Measurements from ENCODE around the gene CCDC9B. TPM values are rescaled to one million over a fixed set of nuclear protein-coding genes. Genes with fewer than 3 reads are reported as not detected.

Gene CCDC9B
- polyA plus RNA-seq, 1 of the 3 experiments (the other 2 are of a cell fraction) = 13.7 TPM

DNA sequence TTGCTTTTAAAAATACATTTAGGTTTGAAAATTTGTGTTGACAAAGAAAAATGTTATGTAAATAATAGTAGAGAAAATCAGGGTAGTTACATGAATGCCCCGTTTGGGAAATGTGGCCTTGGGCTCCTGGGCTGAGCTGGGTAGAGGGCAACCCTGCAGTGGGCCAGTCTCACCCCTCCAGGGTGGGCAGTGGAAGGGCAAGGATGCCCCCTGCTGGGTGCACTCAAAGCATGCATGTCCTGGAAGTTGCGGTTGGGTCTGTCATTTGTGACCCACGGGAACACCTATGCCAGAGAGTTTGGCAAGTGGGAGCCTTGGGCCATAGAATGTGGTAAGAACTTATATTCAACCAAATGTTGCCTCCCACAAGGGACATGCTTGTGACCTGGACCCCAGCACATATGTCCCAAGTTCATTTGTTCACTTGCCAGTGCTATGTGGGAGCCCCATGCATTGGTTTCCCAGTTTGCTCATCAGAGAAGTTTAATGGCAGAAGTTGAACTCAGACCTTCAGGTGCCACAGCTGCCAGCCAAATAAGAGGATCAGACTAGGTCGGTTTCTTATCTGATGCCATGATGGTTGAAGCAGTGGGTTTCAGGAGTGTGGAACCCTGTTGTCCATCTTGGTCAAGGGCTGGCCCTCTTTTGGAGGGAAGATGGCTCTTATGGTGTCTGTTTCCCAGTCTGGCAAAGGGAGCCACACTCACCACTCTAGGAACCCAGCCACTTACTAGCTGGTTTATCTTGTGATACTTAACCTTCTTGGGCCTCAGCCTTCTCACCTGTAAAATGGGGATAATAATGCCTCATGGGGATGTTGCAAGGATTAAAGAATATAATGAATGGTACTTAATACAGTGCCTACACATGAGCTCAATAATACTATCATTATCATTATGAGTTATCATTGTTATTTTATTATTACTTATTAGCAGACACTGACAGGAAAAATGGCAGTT, 30.5 kb downstream of the CCDC9B start:
- CTCF ChIA-PET = interaction anchor here (0.5 to 70.6 kb wide), 35 partner anchors 4 to 513 kb away, joined by 3 to 2194 read pairs (median 4); partner anchors contain the start of genes ANKRD63, BMF, CCDC9B and DISP2

More for the DNA sequence above, 30.5 kb downstream of the CCDC9B start:
- Histone ChIP-seq H2AFZ (ENCODE audit: low read depth) (no peak overlapping the region), H3K9me2 (no peaks in the 10 kb centered on the region), H3K4me1 (ENCODE audit: control insufficient read depth in 1 of 2, insufficient read depth in 2 of 2, low read depth in 1 of 2, low read length in 1 of 2) (peaks cover 10 to 14% of the 10 kb centered on the region in 2 experiments; a peak in 3 of 4 replicates), H3K27ac (ENCODE audit: low read depth in 2 of 2, low read length in 1 of 2) (no peak overlapping the region), H3K36me3 (replicated peaks in 1 of 2; ENCODE audit: control insufficient read depth in 1 of 2, insufficient read depth in 2 of 2, low read length in 1 of 2) (no peaks in the 10 kb centered on the region), H3K4me3 (ENCODE audit: low read depth in 2 of 2, low read length in 1 of 2) (no peak overlapping the region; a peak in 1 of 4 replicates), H3K4me2 (no peak overlapping the region), H3K79me2 (ENCODE audit: insufficient read depth) (no peaks in the 10 kb centered on the region), H4K20me1 (ENCODE audit: insufficient read depth) (no peaks in the 10 kb centered on the region), H3K9me3 (no peaks in the 10 kb centered on the region), H3K27me3 (ENCODE audit: insufficient read depth) (no peaks in the 10 kb centered on the region; the same call in 1 of the 2 replicates), H3F3A (replicated peaks; ENCODE audit: insufficient read depth) (peaks cover 7% of the 10 kb centered on the region), H3K9ac (no peak overlapping the region)
- TF ChIP-seq, protein P1, sequence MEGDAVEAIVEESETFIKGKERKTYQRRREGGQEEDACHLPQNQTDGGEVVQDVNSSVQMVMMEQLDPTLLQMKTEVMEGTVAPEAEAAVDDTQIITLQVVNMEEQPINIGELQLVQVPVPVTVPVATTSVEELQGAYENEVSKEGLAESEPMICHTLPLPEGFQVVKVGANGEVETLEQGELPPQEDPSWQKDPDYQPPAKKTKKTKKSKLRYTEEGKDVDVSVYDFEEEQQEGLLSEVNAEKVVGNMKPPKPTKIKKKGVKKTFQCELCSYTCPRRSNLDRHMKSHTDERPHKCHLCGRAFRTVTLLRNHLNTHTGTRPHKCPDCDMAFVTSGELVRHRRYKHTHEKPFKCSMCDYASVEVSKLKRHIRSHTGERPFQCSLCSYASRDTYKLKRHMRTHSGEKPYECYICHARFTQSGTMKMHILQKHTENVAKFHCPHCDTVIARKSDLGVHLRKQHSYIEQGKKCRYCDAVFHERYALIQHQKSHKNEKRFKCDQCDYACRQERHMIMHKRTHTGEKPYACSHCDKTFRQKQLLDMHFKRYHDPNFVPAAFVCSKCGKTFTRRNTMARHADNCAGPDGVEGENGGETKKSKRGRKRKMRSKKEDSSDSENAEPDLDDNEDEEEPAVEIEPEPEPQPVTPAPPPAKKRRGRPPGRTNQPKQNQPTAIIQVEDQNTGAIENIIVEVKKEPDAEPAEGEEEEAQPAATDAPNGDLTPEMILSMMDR (IDR thresholded peaks at IDR 0.05) = peak; percentile 76
- TF ChIP-seq CHD2 (IDR thresholded peaks at IDR 0.05; ENCODE audit: low read length, partially characterized antibody) (peak; percentile 14), JUND (IDR thresholded peaks at IDR 0.05) (no peak), RAD21 (IDR thresholded peaks at IDR 0.05; ENCODE audit: low read length) (peak; percentile 96), EP300 (IDR thresholded peaks at IDR 0.05; ENCODE audit: borderline replicate concordance in 1 of 2, low read depth in 1 of 2, low read length in 1 of 2) (no peak), TEAD4 (IDR thresholded peaks at IDR 0.05; ENCODE audit: borderline replicate concordance, insufficient read depth) (no peak), FOSL2 (IDR thresholded peaks at IDR 0.05; ENCODE audit: borderline replicate concordance, low read depth) (no peak), NFIC (IDR thresholded peaks at IDR 0.05; ENCODE audit: borderline replicate concordance) (no peak), SMC3 (IDR thresholded peaks at IDR 0.05; ENCODE audit: low read depth, low read length) (peak; percentile 97), RCOR1 (IDR thresholded peaks at IDR 0.05; ENCODE audit: low read length) (no peak), RFX5 (IDR thresholded peaks at IDR 0.05; ENCODE audit: low read length) (no peak)
- TF ChIP-seq, protein P2, sequence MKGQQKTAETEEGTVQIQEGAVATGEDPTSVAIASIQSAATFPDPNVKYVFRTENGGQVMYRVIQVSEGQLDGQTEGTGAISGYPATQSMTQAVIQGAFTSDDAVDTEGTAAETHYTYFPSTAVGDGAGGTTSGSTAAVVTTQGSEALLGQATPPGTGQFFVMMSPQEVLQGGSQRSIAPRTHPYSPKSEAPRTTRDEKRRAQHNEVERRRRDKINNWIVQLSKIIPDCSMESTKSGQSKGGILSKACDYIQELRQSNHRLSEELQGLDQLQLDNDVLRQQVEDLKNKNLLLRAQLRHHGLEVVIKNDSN (IDR thresholded peaks at IDR 0.05; ENCODE audit: borderline replicate concordance, low read depth) = no peak
- TF ChIP-seq, protein P3, sequence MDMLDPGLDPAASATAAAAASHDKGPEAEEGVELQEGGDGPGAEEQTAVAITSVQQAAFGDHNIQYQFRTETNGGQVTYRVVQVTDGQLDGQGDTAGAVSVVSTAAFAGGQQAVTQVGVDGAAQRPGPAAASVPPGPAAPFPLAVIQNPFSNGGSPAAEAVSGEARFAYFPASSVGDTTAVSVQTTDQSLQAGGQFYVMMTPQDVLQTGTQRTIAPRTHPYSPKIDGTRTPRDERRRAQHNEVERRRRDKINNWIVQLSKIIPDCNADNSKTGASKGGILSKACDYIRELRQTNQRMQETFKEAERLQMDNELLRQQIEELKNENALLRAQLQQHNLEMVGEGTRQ (IDR thresholded peaks at IDR 0.05; ENCODE audit: borderline replicate concordance, low read depth, low read length) = no peak
- TF ChIP-seq, protein P4, sequence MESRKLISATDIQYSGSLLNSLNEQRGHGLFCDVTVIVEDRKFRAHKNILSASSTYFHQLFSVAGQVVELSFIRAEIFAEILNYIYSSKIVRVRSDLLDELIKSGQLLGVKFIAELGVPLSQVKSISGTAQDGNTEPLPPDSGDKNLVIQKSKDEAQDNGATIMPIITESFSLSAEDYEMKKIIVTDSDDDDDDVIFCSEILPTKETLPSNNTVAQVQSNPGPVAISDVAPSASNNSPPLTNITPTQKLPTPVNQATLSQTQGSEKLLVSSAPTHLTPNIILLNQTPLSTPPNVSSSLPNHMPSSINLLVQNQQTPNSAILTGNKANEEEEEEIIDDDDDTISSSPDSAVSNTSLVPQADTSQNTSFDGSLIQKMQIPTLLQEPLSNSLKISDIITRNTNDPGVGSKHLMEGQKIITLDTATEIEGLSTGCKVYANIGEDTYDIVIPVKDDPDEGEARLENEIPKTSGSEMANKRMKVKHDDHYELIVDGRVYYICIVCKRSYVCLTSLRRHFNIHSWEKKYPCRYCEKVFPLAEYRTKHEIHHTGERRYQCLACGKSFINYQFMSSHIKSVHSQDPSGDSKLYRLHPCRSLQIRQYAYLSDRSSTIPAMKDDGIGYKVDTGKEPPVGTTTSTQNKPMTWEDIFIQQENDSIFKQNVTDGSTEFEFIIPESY (IDR thresholded peaks at IDR 0.05; ENCODE audit: borderline replicate concordance, low read depth) = no peak
- TF ChIP-seq, protein P5, sequence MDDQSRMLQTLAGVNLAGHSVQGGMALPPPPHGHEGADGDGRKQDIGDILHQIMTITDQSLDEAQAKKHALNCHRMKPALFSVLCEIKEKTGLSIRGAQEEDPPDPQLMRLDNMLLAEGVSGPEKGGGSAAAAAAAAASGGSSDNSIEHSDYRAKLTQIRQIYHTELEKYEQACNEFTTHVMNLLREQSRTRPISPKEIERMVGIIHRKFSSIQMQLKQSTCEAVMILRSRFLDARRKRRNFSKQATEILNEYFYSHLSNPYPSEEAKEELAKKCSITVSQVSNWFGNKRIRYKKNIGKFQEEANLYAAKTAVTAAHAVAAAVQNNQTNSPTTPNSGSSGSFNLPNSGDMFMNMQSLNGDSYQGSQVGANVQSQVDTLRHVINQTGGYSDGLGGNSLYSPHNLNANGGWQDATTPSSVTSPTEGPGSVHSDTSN (IDR thresholded peaks at IDR 0.05) = no peak
- 9% methylated on average over 3 of the region's 4 CpGs for WGBS (ENCODE audit: low lambda C conversion rate)
- POLR2A ChIA-PET = interaction anchor here (0.9 kb wide), 1 partner anchor 31 kb away, joined by 4 read pairs; no protein-coding TSS in a partner anchor
- peak; percentile 89 for DNase-seq

All from SK-N-SH (cell line).